Measurements from ENCODE around the gene STPG4. TPM values are rescaled to one million over a fixed set of nuclear protein-coding genes. Genes with fewer than 3 reads are reported as not detected.

The STPG4 gene
- total RNA-seq, 1 experiment from 2014 or later: 0.13 TPM

GRCh38 chr2:47091118-47091517 lies 64.0 kb downstream of the STPG4 start:
- no peaks in the 10 kb centered on the region for H3K4me1 ChIP-seq (ENCODE audit: insufficient read depth, low read length)
- no peak overlapping the region for H3K4me2 ChIP-seq (ENCODE audit: insufficient read depth, insufficient read length, low read length)

More at GRCh38 chr2:47091118-47091517, 64.0 kb downstream of the STPG4 start:
- Histone ChIP-seq H2BK15ac (ENCODE audit: low read depth, low read length) (no peak overlapping the region), H4K5ac (ENCODE audit: insufficient read length, low read depth, low read length) (no peak overlapping the region), H3K79me2 (ENCODE audit: insufficient read depth, low read length) (no peaks in the 10 kb centered on the region), H4K20me1 (ENCODE audit: control insufficient read depth, insufficient read depth, insufficient read length) (no peaks in the 10 kb centered on the region), H4K91ac (ENCODE audit: insufficient read length, low read depth, low read length) (no peak overlapping the region), H3K27ac (ENCODE audit: insufficient read length, low read depth, low read length) (no peak overlapping the region), H3K56ac (ENCODE audit: insufficient read length, low read depth, low read length) (no peak overlapping the region), H3K23ac (ENCODE audit: insufficient read length, low read depth, low read length) (no peak overlapping the region), H3K23me2 (ENCODE audit: insufficient read length, low read depth, low read length, poor library complexity, severe bottlenecking) (no peaks in the 10 kb centered on the region), H3K14ac (ENCODE audit: insufficient read depth, low read length) (no peak overlapping the region), H3K9ac (ENCODE audit: extremely low read depth, insufficient read length, low read length) (no peak overlapping the region), H3K18ac (ENCODE audit: insufficient read length, low read depth, low read length) (no peak overlapping the region), H3K9me3 (ENCODE audit: control insufficient read depth, low read depth, low read length) (no peaks in the 10 kb centered on the region), H3K27me3 (ENCODE audit: insufficient read depth, low read length) (no peaks in the 10 kb centered on the region; the same call in 1 of the 2 replicates), H2BK5ac (ENCODE audit: insufficient read length, low read length) (no peak overlapping the region), H4K8ac (replicated peaks; ENCODE audit: insufficient read length, low read depth, low read length) (no peak overlapping the region), H2AFZ (ENCODE audit: low read length) (no peak overlapping the region), H3K4ac (ENCODE audit: low read depth, low read length) (no peak overlapping the region), H2AK5ac (ENCODE audit: insufficient read length, low read length) (no peak overlapping the region), H2BK20ac (ENCODE audit: low read depth, low read length, poor library complexity, severe bottlenecking) (no peak overlapping the region), H3K79me1 (ENCODE audit: insufficient read depth, low read depth, low read length, poor library complexity, severe bottlenecking) (no peaks in the 10 kb centered on the region), H2BK120ac (ENCODE audit: low read depth, low read length, poor library complexity, severe bottlenecking) (no peak overlapping the region), H3T11ph (ENCODE audit: low read length) (no peak overlapping the region), H2BK12ac (ENCODE audit: insufficient read length, low read depth, low read length) (no peak overlapping the region)
- no peaks in the 10 kb centered on the region for H3K9me3 Mint-ChIP-seq
- peaks cover 3% of the 10 kb centered on the region for H3K27me3 Mint-ChIP-seq (ENCODE audit: low read depth)
- TF ChIP-seq, protein P1, sequence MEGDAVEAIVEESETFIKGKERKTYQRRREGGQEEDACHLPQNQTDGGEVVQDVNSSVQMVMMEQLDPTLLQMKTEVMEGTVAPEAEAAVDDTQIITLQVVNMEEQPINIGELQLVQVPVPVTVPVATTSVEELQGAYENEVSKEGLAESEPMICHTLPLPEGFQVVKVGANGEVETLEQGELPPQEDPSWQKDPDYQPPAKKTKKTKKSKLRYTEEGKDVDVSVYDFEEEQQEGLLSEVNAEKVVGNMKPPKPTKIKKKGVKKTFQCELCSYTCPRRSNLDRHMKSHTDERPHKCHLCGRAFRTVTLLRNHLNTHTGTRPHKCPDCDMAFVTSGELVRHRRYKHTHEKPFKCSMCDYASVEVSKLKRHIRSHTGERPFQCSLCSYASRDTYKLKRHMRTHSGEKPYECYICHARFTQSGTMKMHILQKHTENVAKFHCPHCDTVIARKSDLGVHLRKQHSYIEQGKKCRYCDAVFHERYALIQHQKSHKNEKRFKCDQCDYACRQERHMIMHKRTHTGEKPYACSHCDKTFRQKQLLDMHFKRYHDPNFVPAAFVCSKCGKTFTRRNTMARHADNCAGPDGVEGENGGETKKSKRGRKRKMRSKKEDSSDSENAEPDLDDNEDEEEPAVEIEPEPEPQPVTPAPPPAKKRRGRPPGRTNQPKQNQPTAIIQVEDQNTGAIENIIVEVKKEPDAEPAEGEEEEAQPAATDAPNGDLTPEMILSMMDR (conservative IDR thresholded peaks at IDR 0.05): no peak
- H3K4me3 Mint-ChIP-seq: no peak overlapping the region
- WGBS (ENCODE audit: extremely low coverage, insufficient read length, low lambda C conversion rate): no CpG with 5 or more reads among the region's 2 CpGs
- H3K27ac Mint-ChIP-seq: no peak overlapping the region
- no peaks in the 10 kb centered on the region for H3K36me3 Mint-ChIP-seq (ENCODE audit: insufficient read depth in 1 of 3, low read depth in 3 of 3)
- peaks cover 9 to 10% of the 10 kb centered on the region in 2 experiments for H3K4me1 Mint-ChIP-seq
- DNase-seq: no peak
